ENCODE measurements around the gene MRPL45. TPM values are rescaled to one million over a fixed set of nuclear protein-coding genes. Genes with fewer than 3 reads are reported as not detected.

The MRPL45 gene
- total RNA-seq, 1 experiment from 2014 or later: 60.3 TPM

GRCh38 chr17:38333635-38334295, 36.8 kb downstream of the MRPL45 start (continued):
- TF ChIP-seq PRDM15 (CRISPR knock-in tag; IDR thresholded peaks at IDR 0.05) (peak; percentile 77), CTCF (IDR thresholded peaks at IDR 0.05) (peak; percentile 95)
- TF ChIP-seq, protein P1, sequence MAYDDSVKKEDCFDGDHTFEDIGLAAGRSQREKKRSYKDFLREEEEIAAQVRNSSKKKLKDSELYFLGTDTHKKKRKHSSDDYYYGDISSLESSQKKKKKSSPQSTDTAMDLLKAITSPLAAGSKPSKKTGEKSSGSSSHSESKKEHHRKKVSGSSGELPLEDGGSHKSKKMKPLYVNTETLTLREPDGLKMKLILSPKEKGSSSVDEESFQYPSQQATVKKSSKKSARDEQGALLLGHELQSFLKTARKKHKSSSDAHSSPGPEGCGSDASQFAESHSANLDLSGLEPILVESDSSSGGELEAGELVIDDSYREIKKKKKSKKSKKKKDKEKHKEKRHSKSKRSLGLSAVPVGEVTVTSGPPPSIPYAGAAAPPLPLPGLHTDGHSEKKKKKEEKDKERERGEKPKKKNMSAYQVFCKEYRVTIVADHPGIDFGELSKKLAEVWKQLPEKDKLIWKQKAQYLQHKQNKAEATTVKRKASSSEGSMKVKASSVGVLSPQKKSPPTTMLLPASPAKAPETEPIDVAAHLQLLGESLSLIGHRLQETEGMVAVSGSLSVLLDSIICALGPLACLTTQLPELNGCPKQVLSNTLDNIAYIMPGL (CRISPR knock-in tag; IDR thresholded peaks at IDR 0.05): no peak

- ATAC-seq (no peak), DNase-seq (ENCODE audit: low spot score) (no peak)
- peaks cover 11% of the 10 kb centered on the region; the same call in 1 of the 2 replicates for H3K4me1 Mint-ChIP-seq
- no peak overlapping the region for H3K4me3 Mint-ChIP-seq
- H3K27ac Mint-ChIP-seq: no peak overlapping the region
- no peaks in the 10 kb centered on the region; the same call in 1 of the 2 replicates for H3K27me3 Mint-ChIP-seq (ENCODE audit: low read depth)
- CTCF ChIA-PET: interaction anchor here (1.2 to 10.4 kb wide), 7 partner anchors 11 to 78 kb away, joined by 5 to 221 read pairs (median 28); partner anchors contain the start of genes GPR179 and SOCS7
- POLR2A ChIA-PET: interaction anchor here (0.8 to 3.9 kb wide), 2 partner anchors 10 to 81 kb away, joined by 4 to 19 read pairs; no protein-coding TSS in a partner anchor
- no peaks in the 10 kb centered on the region for H3K36me3 Mint-ChIP-seq
- no peak for TF ChIP-seq FOXJ3 (CRISPR knock-in tag; IDR thresholded peaks at IDR 0.05; ENCODE audit: borderline replicate concordance)
- TF ChIP-seq HMGA2 (CRISPR knock-in tag; IDR thresholded peaks at IDR 0.05): no peak
- no peak for TF ChIP-seq CREB1 (CRISPR knock-in tag; IDR thresholded peaks at IDR 0.05)
- TF ChIP-seq ZMAT4 (CRISPR knock-in tag; IDR thresholded peaks at IDR 0.05): no peak
- TF ChIP-seq MLX (CRISPR knock-in tag; IDR thresholded peaks at IDR 0.05): no peak
- TF ChIP-seq ERG (CRISPR knock-in tag; IDR thresholded peaks at IDR 0.05): no peak
- TF ChIP-seq, protein P2, sequence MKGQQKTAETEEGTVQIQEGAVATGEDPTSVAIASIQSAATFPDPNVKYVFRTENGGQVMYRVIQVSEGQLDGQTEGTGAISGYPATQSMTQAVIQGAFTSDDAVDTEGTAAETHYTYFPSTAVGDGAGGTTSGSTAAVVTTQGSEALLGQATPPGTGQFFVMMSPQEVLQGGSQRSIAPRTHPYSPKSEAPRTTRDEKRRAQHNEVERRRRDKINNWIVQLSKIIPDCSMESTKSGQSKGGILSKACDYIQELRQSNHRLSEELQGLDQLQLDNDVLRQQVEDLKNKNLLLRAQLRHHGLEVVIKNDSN (CRISPR knock-in tag; IDR thresholded peaks at IDR 0.05): no peak
- TF ChIP-seq, protein P3, sequence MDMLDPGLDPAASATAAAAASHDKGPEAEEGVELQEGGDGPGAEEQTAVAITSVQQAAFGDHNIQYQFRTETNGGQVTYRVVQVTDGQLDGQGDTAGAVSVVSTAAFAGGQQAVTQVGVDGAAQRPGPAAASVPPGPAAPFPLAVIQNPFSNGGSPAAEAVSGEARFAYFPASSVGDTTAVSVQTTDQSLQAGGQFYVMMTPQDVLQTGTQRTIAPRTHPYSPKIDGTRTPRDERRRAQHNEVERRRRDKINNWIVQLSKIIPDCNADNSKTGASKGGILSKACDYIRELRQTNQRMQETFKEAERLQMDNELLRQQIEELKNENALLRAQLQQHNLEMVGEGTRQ (CRISPR knock-in tag; IDR thresholded peaks at IDR 0.05): no peak
- TF ChIP-seq, protein P4, sequence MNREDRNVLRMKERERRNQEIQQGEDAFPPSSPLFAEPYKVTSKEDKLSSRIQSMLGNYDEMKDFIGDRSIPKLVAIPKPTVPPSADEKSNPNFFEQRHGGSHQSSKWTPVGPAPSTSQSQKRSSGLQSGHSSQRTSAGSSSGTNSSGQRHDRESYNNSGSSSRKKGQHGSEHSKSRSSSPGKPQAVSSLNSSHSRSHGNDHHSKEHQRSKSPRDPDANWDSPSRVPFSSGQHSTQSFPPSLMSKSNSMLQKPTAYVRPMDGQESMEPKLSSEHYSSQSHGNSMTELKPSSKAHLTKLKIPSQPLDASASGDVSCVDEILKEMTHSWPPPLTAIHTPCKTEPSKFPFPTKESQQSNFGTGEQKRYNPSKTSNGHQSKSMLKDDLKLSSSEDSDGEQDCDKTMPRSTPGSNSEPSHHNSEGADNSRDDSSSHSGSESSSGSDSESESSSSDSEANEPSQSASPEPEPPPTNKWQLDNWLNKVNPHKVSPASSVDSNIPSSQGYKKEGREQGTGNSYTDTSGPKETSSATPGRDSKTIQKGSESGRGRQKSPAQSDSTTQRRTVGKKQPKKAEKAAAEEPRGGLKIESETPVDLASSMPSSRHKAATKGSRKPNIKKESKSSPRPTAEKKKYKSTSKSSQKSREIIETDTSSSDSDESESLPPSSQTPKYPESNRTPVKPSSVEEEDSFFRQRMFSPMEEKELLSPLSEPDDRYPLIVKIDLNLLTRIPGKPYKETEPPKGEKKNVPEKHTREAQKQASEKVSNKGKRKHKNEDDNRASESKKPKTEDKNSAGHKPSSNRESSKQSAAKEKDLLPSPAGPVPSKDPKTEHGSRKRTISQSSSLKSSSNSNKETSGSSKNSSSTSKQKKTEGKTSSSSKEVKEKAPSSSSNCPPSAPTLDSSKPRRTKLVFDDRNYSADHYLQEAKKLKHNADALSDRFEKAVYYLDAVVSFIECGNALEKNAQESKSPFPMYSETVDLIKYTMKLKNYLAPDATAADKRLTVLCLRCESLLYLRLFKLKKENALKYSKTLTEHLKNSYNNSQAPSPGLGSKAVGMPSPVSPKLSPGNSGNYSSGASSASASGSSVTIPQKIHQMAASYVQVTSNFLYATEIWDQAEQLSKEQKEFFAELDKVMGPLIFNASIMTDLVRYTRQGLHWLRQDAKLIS (CRISPR knock-in tag; IDR thresholded peaks at IDR 0.05; ENCODE audit: borderline replicate concordance): no peak
- no peak for TF ChIP-seq ATF3 (CRISPR knock-in tag; conservative IDR thresholded peaks at IDR 0.05)
- H3K9me3 Mint-ChIP-seq: no peaks in the 10 kb centered on the region
These were observed 37.8 kb downstream of the MRPL45 start for GRCh38 chr17:38334480-38335364.
